ENCODE results near the gene ABCA13.

Gene ABCA13

DNA sequence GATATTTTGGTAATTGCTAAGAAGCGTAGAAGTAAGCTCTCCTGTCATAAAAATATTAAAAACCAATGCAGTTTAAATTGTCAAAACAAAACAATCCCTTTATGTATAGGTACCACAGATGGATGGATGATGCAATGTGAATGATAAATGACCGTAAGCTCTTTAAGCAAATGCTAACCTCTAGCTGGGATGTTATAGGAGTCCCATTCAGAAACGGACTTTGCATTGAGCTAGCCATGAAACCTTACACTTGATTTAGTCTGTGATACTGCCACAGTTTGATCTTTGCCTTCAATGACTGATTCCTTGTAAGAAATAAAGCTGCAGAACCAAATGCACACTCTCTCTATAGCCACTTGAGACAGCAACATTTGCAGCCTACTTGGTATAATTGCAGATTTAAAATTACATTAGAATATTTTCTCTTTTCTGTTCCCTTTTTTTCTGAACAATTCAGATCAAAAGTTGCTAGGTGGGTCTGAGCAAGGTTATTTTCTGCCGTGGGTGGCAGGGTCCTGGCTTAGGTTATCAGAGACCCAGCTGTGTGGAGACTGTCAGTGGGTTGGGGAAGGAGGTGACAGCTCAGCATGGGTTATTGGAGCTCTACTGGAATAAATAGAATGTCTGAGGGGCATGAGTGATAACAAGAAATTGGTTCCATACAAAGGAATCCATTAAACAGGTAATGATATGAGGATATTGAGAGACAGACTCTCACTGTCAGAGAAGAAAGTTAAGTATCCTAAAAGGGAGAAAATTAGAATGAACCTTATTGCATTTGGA, 494.3 kb downstream of the ABCA13 start:
- FAIRE-seq = no peak

DNA sequence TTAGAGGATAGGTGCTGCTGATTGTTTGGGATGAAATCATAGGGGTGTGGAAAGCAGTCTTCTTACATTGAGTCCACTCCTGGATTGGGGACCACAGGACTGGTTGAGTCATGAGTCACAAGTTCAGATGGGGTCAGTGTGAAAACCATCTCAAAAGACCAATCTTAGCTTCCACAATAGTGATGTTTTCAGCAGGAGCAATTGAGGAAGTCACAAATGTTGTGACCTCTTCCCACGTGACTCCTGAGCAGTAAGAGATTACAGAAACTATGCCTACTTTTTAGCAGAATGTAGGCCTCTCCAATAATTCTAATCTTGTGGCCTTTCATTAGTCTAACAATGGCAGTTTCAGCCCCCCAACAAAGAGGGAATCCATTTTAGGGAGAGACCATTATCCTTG, 496.1 kb downstream of the ABCA13 start:
- FAIRE-seq = no peak

DNA sequence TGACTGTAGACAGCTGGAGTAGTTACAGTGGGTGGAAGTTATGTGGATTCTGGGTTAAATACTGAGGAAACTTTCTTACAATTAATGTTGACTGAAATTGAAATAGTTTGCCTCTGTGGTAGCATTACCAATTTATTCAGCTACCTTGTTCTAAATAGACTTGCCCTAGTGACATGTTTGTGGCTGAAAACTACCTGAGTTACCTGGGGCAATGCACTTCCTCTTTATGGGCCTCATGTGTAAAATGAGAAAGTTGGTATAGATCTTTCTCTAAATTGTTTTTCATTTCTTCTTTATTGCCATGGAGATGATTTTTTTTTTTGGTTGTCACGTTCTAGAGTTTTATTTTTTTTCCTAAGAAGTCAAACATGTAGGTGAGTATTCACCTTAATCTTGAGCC, 500.4 kb downstream of the ABCA13 start:
- FAIRE-seq = no peak

DNA sequence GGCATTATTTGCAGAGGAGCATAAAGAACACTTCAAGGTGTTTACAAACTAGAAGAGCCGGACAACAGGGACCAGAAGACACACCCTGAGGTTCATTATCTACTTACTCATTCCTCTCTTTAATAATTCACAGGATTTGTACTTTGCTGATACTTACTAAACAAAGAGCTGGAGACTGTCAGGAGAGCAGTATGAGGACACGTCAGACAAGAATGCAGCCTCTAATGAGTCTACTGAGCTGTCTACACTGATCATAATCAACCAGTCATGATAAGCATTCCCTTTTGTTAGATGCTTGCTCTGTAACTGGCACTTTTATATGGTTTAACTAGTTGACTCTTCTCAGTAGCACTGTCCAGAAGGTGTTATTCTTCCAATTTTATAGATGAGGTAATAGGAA, 509.7 kb downstream of the ABCA13 start:
- FAIRE-seq = no peak

- FAIRE-seq = no peak
These were observed 520.5 kb downstream of the ABCA13 start for GRCh38 chr7:48691788-48692187.

Measured in TTC549 (cell line).